Activated T-cell treated with anti-CD3 and anti-CD28 coated beads, Interleukin-2, amount 50 U/mL, for 1 hour (primary cell): ENCODE data around the gene ZIC2.

Experiments
- DNase-seq: peaks from one replicate; pipeline ENCODE4 v3.0.0-alpha.2; 2020

ZIC2 gene

GRCh38 chr13:99975626-99976025, 6.0 kb upstream of the ZIC2 start:
- no peak for DNase-seq

GRCh38 chr13:99976575-99976974, 5.0 kb upstream of the ZIC2 start:
- no peak for DNase-seq

GRCh38 chr13:99977334-99977911, 4.2 kb upstream of the ZIC2 start:
- no peak for DNase-seq

GRCh38 chr13:99977912-99978798, 3.4 kb upstream of the ZIC2 start:
- DNase-seq, result no peak

GRCh38 chr13:99978799-99979452, 2.7 kb upstream of the ZIC2 start:
- DNase-seq, result no peak

GRCh38 chr13:99979453-99980200, 2.0 kb upstream of the ZIC2 start:
- DNase-seq, result peak; percentile 39

GRCh38 chr13:99980201-99980823, 1.3 kb upstream of the ZIC2 start:
- DNase-seq, result peak; percentile 66

GRCh38 chr13:99980824-99981734, 505 bp upstream of the ZIC2 start:
- peak; percentile 46 for DNase-seq

GRCh38 chr13:99982036-99982730, 599 bp downstream of the ZIC2 start:
- DNase-seq, result peak; percentile 56

GRCh38 chr13:99982731-99983498, 1.3 kb downstream of the ZIC2 start:
- peak; percentile 35 for DNase-seq

- DNase-seq, result no peak
Measured at GRCh38 chr13:99983499-99984401, 2.2 kb downstream of the ZIC2 start.

- DNase-seq, result peak; percentile 35
Measured at GRCh38 chr13:99984461-99985240, 3.1 kb downstream of the ZIC2 start.

- DNase-seq, result no peak
Measured at GRCh38 chr13:99985241-99985874, 3.8 kb downstream of the ZIC2 start.

GRCh38 chr13:99985886-99986527, 4.4 kb downstream of the ZIC2 start:
- DNase-seq, result no peak

GRCh38 chr13:99986741-99987140, 5.2 kb downstream of the ZIC2 start:
- no peak for DNase-seq

- no peak for DNase-seq
Measured at GRCh38 chr13:99987154-99988019, 5.8 kb downstream of the ZIC2 start.
